ENCODE measurements around the gene KATNAL2. TPM values are rescaled to one million over a fixed set of nuclear protein-coding genes. Genes with fewer than 3 reads are reported as not detected.

KATNAL2 gene
- polyA plus RNA-seq, 1 of the 3 experiments (the other 2 are of a cell fraction): 6.5 TPM

DNA sequence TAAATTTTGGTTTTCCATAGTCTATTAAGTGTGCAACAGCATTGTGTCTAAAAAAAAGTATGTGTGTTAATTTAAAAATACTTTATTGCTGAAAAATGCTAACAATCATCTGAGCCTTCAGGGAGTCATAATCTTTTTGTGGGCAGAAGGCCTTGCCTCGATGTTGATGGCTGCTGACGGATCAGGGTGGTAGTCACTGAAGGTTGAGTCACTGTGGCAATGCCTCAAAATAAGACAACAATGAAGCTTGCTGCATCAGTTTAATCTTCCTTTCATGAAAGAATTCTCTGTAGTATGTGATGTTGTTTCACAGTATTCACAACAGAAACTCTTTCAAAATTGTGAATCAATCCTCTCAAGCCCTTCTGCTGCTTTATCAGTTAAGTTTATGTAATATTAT is 201.6 kb downstream of the KATNAL2 start:
- TF ChIP-seq RFX5 (IDR thresholded peaks at IDR 0.05; ENCODE audit: low read length) (no peak), TCF12 (IDR thresholded peaks at IDR 0.05) (no peak), TEAD4 (IDR thresholded peaks at IDR 0.05; ENCODE audit: borderline replicate concordance, insufficient read depth) (no peak), GABPA (IDR thresholded peaks at IDR 0.05; ENCODE audit: low read depth) (no peak), NFIC (IDR thresholded peaks at IDR 0.05; ENCODE audit: borderline replicate concordance) (no peak), SMC3 (IDR thresholded peaks at IDR 0.05; ENCODE audit: low read depth, low read length) (no peak), ZBTB33 (IDR thresholded peaks at IDR 0.05; ENCODE audit: borderline replicate concordance, low read depth) (no peak), RXRA (IDR thresholded peaks at IDR 0.05; ENCODE audit: borderline replicate concordance, low read depth) (no peak), EP300 (IDR thresholded peaks at IDR 0.05; ENCODE audit: borderline replicate concordance in 1 of 2, low read depth in 1 of 2, low read length in 1 of 2) (no peak), JUND (IDR thresholded peaks at IDR 0.05) (no peak), NRF1 (IDR thresholded peaks at IDR 0.05; ENCODE audit: low read depth, low read length) (no peak), SIN3A (IDR thresholded peaks at IDR 0.05; ENCODE audit: borderline replicate concordance, low read depth, low read length) (no peak), FOSL2 (IDR thresholded peaks at IDR 0.05; ENCODE audit: borderline replicate concordance, low read depth) (no peak), TAF1 (IDR thresholded peaks at IDR 0.05; ENCODE audit: borderline replicate concordance, low read depth, low read length) (no peak), RCOR1 (IDR thresholded peaks at IDR 0.05; ENCODE audit: low read length) (no peak), USF2 (IDR thresholded peaks at IDR 0.05; ENCODE audit: borderline replicate concordance, low read depth, low read length) (no peak)
- TF ChIP-seq, protein P1, sequence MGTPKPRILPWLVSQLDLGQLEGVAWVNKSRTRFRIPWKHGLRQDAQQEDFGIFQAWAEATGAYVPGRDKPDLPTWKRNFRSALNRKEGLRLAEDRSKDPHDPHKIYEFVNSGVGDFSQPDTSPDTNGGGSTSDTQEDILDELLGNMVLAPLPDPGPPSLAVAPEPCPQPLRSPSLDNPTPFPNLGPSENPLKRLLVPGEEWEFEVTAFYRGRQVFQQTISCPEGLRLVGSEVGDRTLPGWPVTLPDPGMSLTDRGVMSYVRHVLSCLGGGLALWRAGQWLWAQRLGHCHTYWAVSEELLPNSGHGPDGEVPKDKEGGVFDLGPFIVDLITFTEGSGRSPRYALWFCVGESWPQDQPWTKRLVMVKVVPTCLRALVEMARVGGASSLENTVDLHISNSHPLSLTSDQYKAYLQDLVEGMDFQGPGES (IDR thresholded peaks at IDR 0.05; ENCODE audit: low read depth, low read length): no peak
- 98% methylated on average over 2 of the region's 2 CpGs for WGBS (ENCODE audit: low lambda C conversion rate)

More for the DNA sequence above, 201.6 kb downstream of the KATNAL2 start:
- Histone ChIP-seq H3K36me3 (replicated peaks in 1 of 2; ENCODE audit: control insufficient read depth in 1 of 2, insufficient read depth in 2 of 2, low read length in 1 of 2) (peaks cover 16 to 47% of the 10 kb centered on the region in 2 experiments), H2AFZ (ENCODE audit: low read depth) (no peak overlapping the region), H3K9ac (no peak overlapping the region), H3K9me3 (no peaks in the 10 kb centered on the region), H3K27me3 (ENCODE audit: insufficient read depth) (no peaks in the 10 kb centered on the region), H3K79me2 (ENCODE audit: insufficient read depth) (no peaks in the 10 kb centered on the region), H3K27ac (ENCODE audit: low read depth in 2 of 2, low read length in 1 of 2) (no peak overlapping the region), H3F3A (replicated peaks; ENCODE audit: insufficient read depth) (no peaks in the 10 kb centered on the region), H4K20me1 (ENCODE audit: insufficient read depth) (no peaks in the 10 kb centered on the region), H3K9me2 (no peaks in the 10 kb centered on the region), H3K4me1 (ENCODE audit: control insufficient read depth in 1 of 2, insufficient read depth in 2 of 2, low read depth in 1 of 2, low read length in 1 of 2) (no peaks in the 10 kb centered on the region), H3K4me3 (ENCODE audit: low read depth in 2 of 2, low read length in 1 of 2) (no peak overlapping the region), H3K4me2 (no peak overlapping the region)
- DNase-seq: no peak
- ChIA-PET CTCF (interaction anchor here (1.8 to 2.2 kb wide), 3 partner anchors 10 to 86 kb away, joined by 5 to 7 read pairs (median 5); no protein-coding TSS in a partner anchor), POLR2A (no interaction called here)
